GM12891 (cell line): ENCODE results near the gene LELP1.
"Not testable (repeated sequence)": the region's sequence is repeated elsewhere in the genome, so short reads cannot be mapped to it uniquely, and the experiment has no call there.

Experiments
- POLR2A ChIP-seq: IDR thresholded peaks from 2 replicates; pipeline ENCODE4 v1.6.1; 2011; ENCODE audit warnings: low read depth, low read length, control low read depth
- POLR2AphosphoS5 ChIP-seq: IDR thresholded peaks from 2 replicates; pipeline ENCODE4 v1.6.1; 2011; ENCODE audit warnings: low read depth, low read length, control low read depth
- TAF1 ChIP-seq: IDR thresholded peaks from 2 replicates; pipeline ENCODE4 v1.6.1; 2011; ENCODE audit warnings: low read depth, low read length, control low read depth

DNA sequence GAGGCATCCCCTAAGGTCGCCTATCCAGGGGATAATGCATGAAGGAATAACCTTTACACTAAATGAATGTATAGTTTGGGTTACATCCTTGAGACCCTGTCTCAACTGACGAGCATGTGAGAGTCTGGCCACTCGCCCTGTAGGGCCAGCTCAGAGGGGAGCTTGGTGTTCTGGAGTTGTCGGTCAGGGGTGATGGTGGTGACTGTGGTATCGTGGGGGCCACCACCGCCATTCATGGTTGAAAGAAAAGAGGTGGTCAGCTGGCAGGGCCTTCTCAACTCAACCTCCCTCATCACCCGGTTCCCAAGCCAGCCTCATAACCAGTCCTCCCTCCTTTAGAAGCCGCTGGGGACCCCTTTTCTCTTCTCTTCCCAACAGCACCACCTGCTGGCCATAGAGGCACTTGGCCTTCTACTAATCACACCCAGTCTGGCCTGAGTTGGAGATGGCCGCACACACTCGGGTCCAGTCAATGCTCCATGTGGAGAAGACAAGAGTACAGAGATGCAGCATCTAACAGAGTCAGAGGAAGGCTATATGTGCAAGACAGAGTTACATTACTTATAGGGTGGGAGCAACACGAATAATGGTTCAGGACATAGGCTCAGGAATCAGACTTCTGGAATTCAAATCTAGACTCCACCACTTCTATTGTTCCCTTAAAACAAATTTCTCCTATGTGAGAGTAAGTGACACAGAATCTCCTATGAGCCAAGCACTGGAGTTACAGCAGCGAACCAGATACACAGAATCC lies 26.0 kb downstream of the LELP1 start:
- TF ChIP-seq POLR2AphosphoS5, TAF1, POLR2A: not testable (repeated sequence)
